Keratinocyte (primary cell): ENCODE data around the gene ACSL4. TPM values are rescaled to one million over a fixed set of nuclear protein-coding genes. Genes with fewer than 3 reads are reported as not detected.

ENCODE experiments used
- DNase-seq: peaks from one replicate; pipeline ENCODE4 v3.0.0-alpha.2; 2011; ENCODE audit warnings: low read depth, missing footprints, low spot score
- FAIRE-seq: peaks from 2 replicates; lab custom pipeline; 2011; peaks lifted over from hg19 to GRCh38; lab: Jason Lieb, UNC
- H2AFZ ChIP-seq: 2 replicates; pipeline ENCODE4 v1.6.0; 2012; ENCODE audit warnings: low read length, control low read depth, inconsistent platforms; ENCODE audit not compliant: control insufficient read depth
- H3K27ac ChIP-seq: 2 replicates; pipeline ENCODE4 v1.5.1; 2011; ENCODE audit warnings: low read length; ENCODE audit not compliant: control insufficient read depth, insufficient read depth
- H3K27me3 ChIP-seq: 3 replicates; pipeline ENCODE4 v1.6.0; 2011; ENCODE audit warnings: low read length; ENCODE audit not compliant: control insufficient read depth, insufficient read depth; ENCODE audit errors: extremely low read depth
- H3K36me3 ChIP-seq, 2 experiments: 2 replicates in 1 of 2; 3 replicates in 1 of 2; pipeline ENCODE4 v1.5.1; 2011; ENCODE audit warnings: low read length in 2 of 2, mild to moderate bottlenecking in 1 of 2; ENCODE audit not compliant: control insufficient read depth in 2 of 2, insufficient read depth in 2 of 2; ENCODE audit errors: extremely low read depth in 1 of 2
- H3K4me1 ChIP-seq: 3 replicates; pipeline ENCODE4 v1.5.1; 2011; ENCODE audit warnings: low read length; ENCODE audit not compliant: control insufficient read depth, insufficient read depth; ENCODE audit errors: extremely low read depth
- H3K4me2 ChIP-seq: 3 replicates; pipeline ENCODE4 v1.6.0; 2011; ENCODE audit warnings: low read depth, low read length; ENCODE audit not compliant: control insufficient read depth, insufficient read depth; ENCODE audit errors: extremely low read depth
- H3K4me3 ChIP-seq, 3 experiments: fragments of 200-600 bp in 1 of 3; sonication (generic) in 1 of 3; 2 replicates in 2 of 3; 3 replicates in 1 of 3; pipeline ENCODE4 v1.5.1; 2011 to 2016; ENCODE audit warnings: low read length in 3 of 3, mild to moderate bottlenecking in 3 of 3, control low read depth in 2 of 3, inconsistent platforms in 1 of 3, low read depth in 1 of 3, mixed read lengths in 1 of 3, mixed run types in 1 of 3, moderate library complexity in 1 of 3; ENCODE audit not compliant: control insufficient read depth in 2 of 3, insufficient read depth in 2 of 3; ENCODE audit errors: extremely low read depth in 1 of 3
- H3K79me2 ChIP-seq: 2 replicates; pipeline ENCODE4 v1.6.0; 2012; ENCODE audit warnings: low read length; ENCODE audit not compliant: control insufficient read depth, insufficient read depth
- H3K9ac ChIP-seq: 3 replicates; pipeline ENCODE4 v1.6.0; 2011; ENCODE audit warnings: low read length; ENCODE audit not compliant: control insufficient read depth, insufficient read depth; ENCODE audit errors: extremely low read depth
- H3K9me1 ChIP-seq: 3 replicates; pipeline ENCODE4 v1.6.0; 2011; ENCODE audit warnings: low read length; ENCODE audit not compliant: control insufficient read depth, insufficient read depth; ENCODE audit errors: extremely low read depth
- H3K9me3 ChIP-seq: 2 replicates; pipeline ENCODE4 v1.5.1; 2012; ENCODE audit warnings: low read depth, low read length; ENCODE audit not compliant: control insufficient read depth
- H4K20me1 ChIP-seq: 3 replicates; pipeline ENCODE4 v1.6.0; 2011; ENCODE audit warnings: low read length; ENCODE audit not compliant: control insufficient read depth, insufficient read depth; ENCODE audit errors: extremely low read depth
- CTCF ChIP-seq, 3 experiments: IDR thresholded peaks in 1 of 3; conservative IDR thresholded peaks in 1 of 3; optimal IDR thresholded peaks in 1 of 3; 2 replicates in 2 of 3; 3 replicates in 1 of 3; pipeline versions ENCODE3 to v1.5.1; 2011; ENCODE audit warnings: low read length in 3 of 3, mild to moderate bottlenecking in 3 of 3, moderate library complexity in 2 of 3, control low read depth in 1 of 3, inconsistent platforms in 1 of 3; ENCODE audit not compliant: insufficient read depth in 2 of 3; ENCODE audit errors: extremely low read depth in 1 of 3
- EZH2 ChIP-seq: IDR thresholded peaks from one replicate; pipeline ENCODE4 v1.6.1; 2012; ENCODE audit warnings: inconsistent platforms, mild to moderate bottlenecking, low read length, moderate library complexity
- dilution Hi-C: fragments of 300-500 bp; cut with MboI; formaldehyde crosslinking; loops from one replicate; pipeline ENCODE4 v1.7.0; 2020; ENCODE audit warnings: low sequenced_read_pairs; ENCODE audit not compliant: extremely low pct_ligation_motif_present
- polyA plus RNA-seq, 5 experiments: library from polyadenylated mRNA; depleted of rRNA in 3 of 5; stranded (reverse) in 3 of 5; stranded (forward) in 1 of 5; unstranded in 1 of 5; fragments of >200 nt; gene quantifications; 1 replicate in 1 of 5; 2 replicates in 3 of 5; 3 replicates in 1 of 5; pipeline versions ENCODE4 v1.2.1 to v1.2.3, GENCODE V29; 2011 to 2012; ENCODE audit warnings: missing spikeins in 2 of 5, low read depth in 1 of 5, low replicate concordance in 1 of 5

ACSL4 gene
- polyA plus RNA-seq, 1 donor (not counting 4 experiments of a cell fraction or from before 2014, with no cell fraction given), result 78.3 TPM

GRCh38 chrX:109751698-109752097 lies 18.6 kb upstream of the ACSL4 start:
- Histone ChIP-seq H3K9me1 (no peaks in the 10 kb centered on the region), H3K9ac (no peak overlapping the region), H3K4me1 (no peaks in the 10 kb centered on the region), H4K20me1 (no peaks in the 10 kb centered on the region), H3K36me3 (no peaks in the 10 kb centered on the region), H3K79me2 (no peaks in the 10 kb centered on the region), H3K27ac (no peak overlapping the region), H2AFZ (no peak overlapping the region), H3K4me2 (no peak overlapping the region), H3K27me3 (no peaks in the 10 kb centered on the region), H3K4me3 (no peak overlapping the region), H3K9me3 (no peaks in the 10 kb centered on the region)
- no peak for TF ChIP-seq EZH2
- TF ChIP-seq CTCF (optimal IDR thresholded peaks at IDR 0.05 in 1 of 3, IDR thresholded peaks at IDR 0.05 in 1 of 3, conservative IDR thresholded peaks at IDR 0.05 in 1 of 3; ENCODE audit: extremely low read depth in 1 of 3, insufficient read depth in 2 of 3, low read length in 3 of 3), result no peak
- dilution Hi-C loops, result no loop called here
- FAIRE-seq (no peak), DNase-seq (no peak)

DNA sequence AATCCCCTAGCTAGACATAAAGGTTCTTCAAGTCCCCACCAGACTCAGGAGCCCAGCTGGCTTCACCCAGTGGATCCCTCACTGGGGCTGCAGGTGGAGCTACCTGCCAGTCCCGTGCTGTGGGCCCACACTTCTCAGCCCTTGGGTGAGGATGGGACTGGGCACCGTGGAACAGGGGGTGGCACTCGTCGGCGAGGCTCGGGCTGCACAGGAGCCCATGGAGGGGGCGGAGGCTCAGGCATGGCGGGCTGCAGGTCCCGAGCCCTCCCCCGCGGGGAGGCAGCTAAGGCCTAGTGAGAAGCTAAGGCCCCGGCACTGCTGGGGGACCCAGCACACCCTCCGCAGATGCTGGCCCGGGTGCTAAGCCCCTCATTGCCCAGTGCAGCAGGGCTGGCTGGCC lies 16.1 kb upstream of the ACSL4 start:
- dilution Hi-C loops, result no loop called here
- FAIRE-seq, result no peak
- no peaks in the 10 kb centered on the region for H3K36me3 ChIP-seq

More for the DNA sequence above, 16.1 kb upstream of the ACSL4 start:
- no peak for TF ChIP-seq CTCF (optimal IDR thresholded peaks at IDR 0.05 in 1 of 3, IDR thresholded peaks at IDR 0.05 in 1 of 3, conservative IDR thresholded peaks at IDR 0.05 in 1 of 3; ENCODE audit: extremely low read depth in 1 of 3, insufficient read depth in 2 of 3, low read length in 3 of 3)
- no peak for TF ChIP-seq EZH2
- H3K9ac ChIP-seq, result no peak overlapping the region
- no peaks in the 10 kb centered on the region for H3K9me3 ChIP-seq
- H3K4me3 ChIP-seq, result no peak overlapping the region
- no peaks in the 10 kb centered on the region for H3K9me1 ChIP-seq
- no peak overlapping the region for H3K4me2 ChIP-seq
- no peaks in the 10 kb centered on the region for H3K4me1 ChIP-seq
- DNase-seq, result no peak
- H3K27ac ChIP-seq, result no peak overlapping the region
- H2AFZ ChIP-seq, result no peak overlapping the region
- no peaks in the 10 kb centered on the region for H3K27me3 ChIP-seq
- no peaks in the 10 kb centered on the region for H3K79me2 ChIP-seq
- no peaks in the 10 kb centered on the region for H4K20me1 ChIP-seq
